ENCODE results near the gene EVPL. TPM values are rescaled to one million over a fixed set of nuclear protein-coding genes. Genes with fewer than 3 reads are reported as not detected.
"Not testable (repeated sequence)": the region's sequence is repeated elsewhere in the genome, so short reads cannot be mapped to it uniquely, and the experiment has no call there.

EVPL gene
- total RNA-seq, 1 donor from 2014 or later = not detected

DNA sequence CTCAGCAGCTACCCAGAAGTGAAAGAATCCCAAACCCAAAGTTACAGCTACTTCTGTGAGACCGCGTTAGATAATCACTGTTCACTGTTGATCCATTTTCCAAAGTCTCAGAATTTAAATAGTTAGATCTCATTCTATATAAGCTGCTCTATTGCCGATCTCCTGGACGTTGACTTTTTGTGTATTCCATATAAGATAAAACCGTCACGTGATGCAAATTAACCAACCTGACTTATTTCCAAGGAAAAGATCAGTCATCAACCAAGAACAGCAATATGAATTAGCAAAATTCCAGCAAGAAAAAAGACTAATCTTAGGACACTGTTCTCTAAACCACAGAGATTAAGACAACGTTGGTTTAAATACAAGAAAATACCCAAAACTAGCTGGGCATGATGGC, 56.5 kb downstream of the EVPL start:
- H3K27ac ChIP-seq (ENCODE audit: low read depth, low read length) = no peak overlapping the region
- H3K27ac Mint-ChIP-seq (ENCODE audit: unreplicated experiment) = no peak overlapping the region
- peaks cover 33% of the 10 kb centered on the region for H3K79me2 ChIP-seq (ENCODE audit: insufficient read depth, low read length)

DNA sequence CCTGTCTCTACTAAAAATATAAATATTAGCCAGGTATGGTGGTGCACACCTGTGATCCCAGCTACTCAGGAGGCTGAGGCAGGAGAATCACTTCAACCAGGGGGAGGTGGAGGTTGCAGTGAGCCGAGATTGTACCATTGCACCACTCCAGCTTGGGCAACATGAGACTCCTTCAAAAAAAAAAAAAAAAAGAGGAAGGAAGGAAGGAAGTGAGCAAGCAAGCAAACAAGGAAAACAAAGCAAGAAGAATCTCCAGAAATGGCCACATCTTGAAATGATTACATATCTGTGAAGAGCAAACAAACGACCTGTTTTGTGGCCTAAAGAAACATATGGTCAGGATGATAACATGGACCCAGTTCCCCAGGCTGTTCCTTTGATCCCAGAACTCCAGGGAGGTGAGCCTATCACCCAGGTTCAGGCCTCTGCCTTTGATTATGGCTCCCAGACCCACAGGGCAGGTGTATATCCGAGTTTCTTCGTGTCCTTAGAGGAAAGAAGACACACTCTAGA, 57.0 kb downstream of the EVPL start:
- H3K36me3 ChIP-seq (ENCODE audit: insufficient read depth, low read length) = peaks cover 6% of the 10 kb centered on the region
- H3K4me2 ChIP-seq (ENCODE audit: low read length) = no peak overlapping the region
- H3K79me2 ChIP-seq (ENCODE audit: insufficient read depth, low read length) = peaks cover 27% of the 10 kb centered on the region
- no peak overlapping the region for H2AFZ ChIP-seq (ENCODE audit: low read depth, low read length)
- TF ChIP-seq EZH2 (IDR thresholded peaks at IDR 0.05; ENCODE audit: insufficient read depth, low read length) = no peak
- TF ChIP-seq, protein P1, sequence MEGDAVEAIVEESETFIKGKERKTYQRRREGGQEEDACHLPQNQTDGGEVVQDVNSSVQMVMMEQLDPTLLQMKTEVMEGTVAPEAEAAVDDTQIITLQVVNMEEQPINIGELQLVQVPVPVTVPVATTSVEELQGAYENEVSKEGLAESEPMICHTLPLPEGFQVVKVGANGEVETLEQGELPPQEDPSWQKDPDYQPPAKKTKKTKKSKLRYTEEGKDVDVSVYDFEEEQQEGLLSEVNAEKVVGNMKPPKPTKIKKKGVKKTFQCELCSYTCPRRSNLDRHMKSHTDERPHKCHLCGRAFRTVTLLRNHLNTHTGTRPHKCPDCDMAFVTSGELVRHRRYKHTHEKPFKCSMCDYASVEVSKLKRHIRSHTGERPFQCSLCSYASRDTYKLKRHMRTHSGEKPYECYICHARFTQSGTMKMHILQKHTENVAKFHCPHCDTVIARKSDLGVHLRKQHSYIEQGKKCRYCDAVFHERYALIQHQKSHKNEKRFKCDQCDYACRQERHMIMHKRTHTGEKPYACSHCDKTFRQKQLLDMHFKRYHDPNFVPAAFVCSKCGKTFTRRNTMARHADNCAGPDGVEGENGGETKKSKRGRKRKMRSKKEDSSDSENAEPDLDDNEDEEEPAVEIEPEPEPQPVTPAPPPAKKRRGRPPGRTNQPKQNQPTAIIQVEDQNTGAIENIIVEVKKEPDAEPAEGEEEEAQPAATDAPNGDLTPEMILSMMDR (IDR thresholded peaks at IDR 0.05; ENCODE audit: insufficient read depth, low read depth, low read length) = no peak
- H3K36me3 Mint-ChIP-seq (ENCODE audit: low read depth, unreplicated experiment) = peaks cover 23% of the 10 kb centered on the region
- peaks cover 19% of the 10 kb centered on the region for H4K20me1 ChIP-seq (ENCODE audit: insufficient read depth, low read length)
- no peaks in the 10 kb centered on the region for H3K9me3 Mint-ChIP-seq (ENCODE audit: unreplicated experiment)
- H3K4me1 Mint-ChIP-seq (ENCODE audit: low read depth, unreplicated experiment) = peaks cover 2% of the 10 kb centered on the region
- FAIRE-seq (no peak), DNase-seq (ENCODE audit: low read depth) (no peak)
- no peaks in the 10 kb centered on the region for H3K9me3 ChIP-seq (ENCODE audit: insufficient read depth, low read depth, low read length)
- H3K27ac Mint-ChIP-seq (ENCODE audit: unreplicated experiment) = no peak overlapping the region
- H3K4me1 ChIP-seq (ENCODE audit: insufficient read depth, low read length) = no peaks in the 10 kb centered on the region
- no peak overlapping the region for H3K9ac ChIP-seq (ENCODE audit: low read length)
- H3K27me3 ChIP-seq (ENCODE audit: insufficient read depth, low read length) = no peaks in the 10 kb centered on the region
- no peak overlapping the region for H3K4me3 ChIP-seq (ENCODE audit: insufficient read depth, low read depth, low read length)
- no peak overlapping the region for H3K27ac ChIP-seq (ENCODE audit: low read depth, low read length)
- H3K4me3 Mint-ChIP-seq (ENCODE audit: unreplicated experiment) = no peak overlapping the region
- no peaks in the 10 kb centered on the region for H3K27me3 Mint-ChIP-seq (ENCODE audit: low read depth, unreplicated experiment)

More for the DNA sequence above, 56.5 kb downstream of the EVPL start:
- Histone ChIP-seq H3K9ac (ENCODE audit: low read length) (no peak overlapping the region), H3K9me3 (ENCODE audit: insufficient read depth, low read depth, low read length) (no peaks in the 10 kb centered on the region), H3K36me3 (ENCODE audit: insufficient read depth, low read length) (peaks cover 6% of the 10 kb centered on the region), H3K27me3 (ENCODE audit: insufficient read depth, low read length) (no peaks in the 10 kb centered on the region), H3K4me1 (ENCODE audit: insufficient read depth, low read length) (no peaks in the 10 kb centered on the region), H2AFZ (ENCODE audit: low read depth, low read length) (no peak overlapping the region), H3K4me3 (ENCODE audit: insufficient read depth, low read depth, low read length) (no peak overlapping the region), H4K20me1 (ENCODE audit: insufficient read depth, low read length) (peaks cover 25% of the 10 kb centered on the region), H3K4me2 (ENCODE audit: low read length) (no peak overlapping the region)
- H3K4me1 Mint-ChIP-seq (ENCODE audit: low read depth, unreplicated experiment) = peaks cover 2% of the 10 kb centered on the region
- DNase-seq (ENCODE audit: low read depth) (no peak), FAIRE-seq (no peak)
- no peak overlapping the region for H3K4me3 Mint-ChIP-seq (ENCODE audit: unreplicated experiment)
- H3K9me3 Mint-ChIP-seq (ENCODE audit: unreplicated experiment) = no peaks in the 10 kb centered on the region
- peaks cover 23% of the 10 kb centered on the region for H3K36me3 Mint-ChIP-seq (ENCODE audit: low read depth, unreplicated experiment)
- TF ChIP-seq, protein P1 (IDR thresholded peaks at IDR 0.05; ENCODE audit: insufficient read depth, low read depth, low read length) = no peak
- TF ChIP-seq EZH2 (IDR thresholded peaks at IDR 0.05; ENCODE audit: insufficient read depth, low read length) = no peak
- H3K27me3 Mint-ChIP-seq (ENCODE audit: low read depth, unreplicated experiment) = no peaks in the 10 kb centered on the region

DNA sequence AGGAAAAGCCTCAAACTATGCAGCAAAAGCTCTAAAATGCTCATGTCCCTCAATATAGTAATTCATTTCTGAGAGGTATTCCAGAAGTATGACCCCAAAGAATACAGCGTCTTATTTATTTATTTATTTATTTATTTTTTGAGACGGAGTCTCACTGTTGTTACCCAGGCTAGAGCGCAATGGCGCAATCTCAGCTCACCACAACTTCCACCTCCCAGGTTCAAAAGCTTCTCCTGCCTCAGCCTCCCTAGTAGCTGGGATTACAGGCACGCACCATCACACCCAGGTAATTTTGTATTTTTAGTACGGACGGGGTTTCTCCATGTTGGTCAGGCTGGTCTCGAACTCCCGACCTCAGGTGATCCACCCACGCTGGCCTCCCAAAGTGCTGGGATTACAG, 58.1 kb downstream of the EVPL start:
- H3K27me3 Mint-ChIP-seq (ENCODE audit: low read depth, unreplicated experiment); FAIRE-seq; H3K27me3 ChIP-seq (ENCODE audit: insufficient read depth, low read length); H2AFZ ChIP-seq (ENCODE audit: low read depth, low read length); H3K9me3 ChIP-seq (ENCODE audit: insufficient read depth, low read depth, low read length); H3K9me3 Mint-ChIP-seq (ENCODE audit: unreplicated experiment); H3K27ac ChIP-seq (ENCODE audit: low read depth, low read length); H3K4me1 ChIP-seq (ENCODE audit: insufficient read depth, low read length); H3K36me3 ChIP-seq (ENCODE audit: insufficient read depth, low read length); H3K27ac Mint-ChIP-seq (ENCODE audit: unreplicated experiment); H3K4me1 Mint-ChIP-seq (ENCODE audit: low read depth, unreplicated experiment); H3K4me3 Mint-ChIP-seq (ENCODE audit: unreplicated experiment); H3K4me3 ChIP-seq (ENCODE audit: insufficient read depth, low read depth, low read length); H3K4me2 ChIP-seq (ENCODE audit: low read length); DNase-seq (ENCODE audit: low read depth); H3K9ac ChIP-seq (ENCODE audit: low read length): not testable (repeated sequence)
- H4K20me1 ChIP-seq (ENCODE audit: insufficient read depth, low read length) = peaks cover 23% of the 10 kb centered on the region
- peaks cover 24% of the 10 kb centered on the region for H3K36me3 Mint-ChIP-seq (ENCODE audit: low read depth, unreplicated experiment)
- H3K79me2 ChIP-seq (ENCODE audit: insufficient read depth, low read length) = peaks cover 27% of the 10 kb centered on the region

All from astrocyte (in vitro differentiated cells and primary cell).